SK-N-SH treated with all-trans-retinoic acid at 6 μM for 48 hours (cell line): ENCODE measurements around the gene EPHB6.

Experiments used
- ATAC-seq: fragments of 200-7000 bp; cut with Tn5 transposase; 3 replicates; pipeline ENCODE4 v1.9.1; 2020; ENCODE audit warnings: mild to moderate bottlenecking, moderate library complexity
- ARNTL ChIP-seq: fragments of 450-650 bp; formaldehyde crosslinking; IDR thresholded peaks from 2 replicates; pipeline ENCODE4 v1.5.0; 2020; ENCODE audit warnings: low read depth, mild to moderate bottlenecking, moderate library complexity, borderline replicate concordance
- BACH2 ChIP-seq: fragments of 250-450 bp; sonication (Bioruptor Pico); IDR thresholded peaks from 2 replicates; pipeline ENCODE4 v1.9.0; 2021; ENCODE audit warnings: mild to moderate bottlenecking, borderline replicate concordance
- CREB5 ChIP-seq: fragments of 250-450 bp; sonication (Bioruptor Pico); IDR thresholded peaks from 2 replicates; pipeline ENCODE4 v1.5.1; 2020; ENCODE audit warnings: low read depth, mild to moderate bottlenecking, moderate library complexity
- CSDC2 ChIP-seq: fragments of 250-450 bp; sonication (Bioruptor Pico); IDR thresholded peaks from 2 replicates; pipeline ENCODE4 v1.5.0; 2020; ENCODE audit warnings: mild to moderate bottlenecking, moderate library complexity
- CSRNP3 ChIP-seq: fragments of 250-450 bp; sonication (Bioruptor Pico); IDR thresholded peaks from 2 replicates; pipeline ENCODE4 v1.5.1; 2021; ENCODE audit warnings: mild to moderate bottlenecking, moderate library complexity
- ESRRG ChIP-seq: fragments of 250-450 bp; sonication (Bioruptor Pico); IDR thresholded peaks from 2 replicates; pipeline ENCODE4 v1.6.1; 2021; ENCODE audit warnings: mild to moderate bottlenecking
- GLIS3 ChIP-seq: fragments of 250-450 bp; sonication (Bioruptor Pico); IDR thresholded peaks from 2 replicates; pipeline ENCODE4 v1.5.0; 2020; ENCODE audit warnings: mild to moderate bottlenecking, moderate library complexity
- ISL1 ChIP-seq: fragments of 250-450 bp; sonication (Bioruptor Pico); IDR thresholded peaks from 2 replicates; pipeline ENCODE4 v2.1.2; 2022; ENCODE audit warnings: mild to moderate bottlenecking, moderate library complexity
- OSR1 ChIP-seq: fragments of 250-450 bp; sonication (Bioruptor Pico); IDR thresholded peaks from 2 replicates; pipeline ENCODE4 v1.8.0; 2022; ENCODE audit warnings: moderate library complexity, mild to moderate bottlenecking, inconsistent platforms
- PATZ1 ChIP-seq: fragments of 250-450 bp; sonication (Bioruptor Pico); IDR thresholded peaks from 2 replicates; pipeline ENCODE4 v1.8.0; 2020; ENCODE audit warnings: mild to moderate bottlenecking, moderate library complexity, borderline replicate concordance
- PPARA ChIP-seq: fragments of 250-450 bp; sonication (Bioruptor Pico); IDR thresholded peaks from 2 replicates; pipeline ENCODE4 v1.5.0; 2020; ENCODE audit warnings: mild to moderate bottlenecking, borderline replicate concordance
- RARB ChIP-seq: fragments of 250-450 bp; sonication (Bioruptor Pico); IDR thresholded peaks from 2 replicates; pipeline ENCODE4 v1.8.0; 2021; ENCODE audit warnings: mild to moderate bottlenecking, moderate library complexity
- SNAI2 ChIP-seq: fragments of 250-450 bp; sonication (Bioruptor Pico); IDR thresholded peaks from 2 replicates; pipeline ENCODE4 v1.5.0; 2020; ENCODE audit warnings: mild to moderate bottlenecking, moderate library complexity
- TCF4 ChIP-seq: fragments of 250-450 bp; sonication (Bioruptor Pico); IDR thresholded peaks from 2 replicates; pipeline ENCODE4 v1.8.0; 2021; ENCODE audit warnings: mild to moderate bottlenecking, moderate library complexity, borderline replicate concordance
- TOX ChIP-seq: fragments of 250-450 bp; sonication (Bioruptor Pico); IDR thresholded peaks from 2 replicates; pipeline ENCODE4 v1.8.0; 2021; ENCODE audit warnings: mild to moderate bottlenecking, moderate library complexity, borderline replicate concordance
- ZC3H10 ChIP-seq: fragments of 250-450 bp; sonication (Bioruptor Pico); IDR thresholded peaks from 2 replicates; pipeline ENCODE4 v1.5.1; 2021; ENCODE audit warnings: mild to moderate bottlenecking, moderate library complexity
- ZFP3 ChIP-seq: fragments of 250-450 bp; sonication (Bioruptor Pico); IDR thresholded peaks from 2 replicates; pipeline ENCODE4 v1.5.0; 2020; ENCODE audit warnings: mild to moderate bottlenecking, moderate library complexity
- ZFP30 ChIP-seq: fragments of 450-650 bp; formaldehyde crosslinking; IDR thresholded peaks from 2 replicates; pipeline ENCODE4 v1.5.0; 2022; ENCODE audit warnings: mild to moderate bottlenecking, moderate library complexity
- ZNF565 ChIP-seq: fragments of 450-650 bp; formaldehyde crosslinking; conservative IDR thresholded peaks from 2 replicates; pipeline ENCODE4 v1.5.0; 2020; ENCODE audit warnings: low read depth, mild to moderate bottlenecking, moderate library complexity
- ZNF70 ChIP-seq: fragments of 450-650 bp; formaldehyde crosslinking; IDR thresholded peaks from 2 replicates; pipeline ENCODE4 v1.5.0; 2020; ENCODE audit warnings: mild to moderate bottlenecking, moderate library complexity
- ZNF8 ChIP-seq: fragments of 450-650 bp; formaldehyde crosslinking; IDR thresholded peaks from 2 replicates; pipeline ENCODE4 v1.5.0; 2020; ENCODE audit warnings: mild to moderate bottlenecking, moderate library complexity

The EPHB6 gene

GRCh38 chr7:142808802-142809583, 45.9 kb upstream of the EPHB6 start:
- ATAC-seq, result no peak
- TF ChIP-seq CSRNP3 (CRISPR knock-in tag) (no peak), ZFP30 (no peak), ISL1 (no peak), ZNF565 (CRISPR knock-in tag) (no peak), TCF4 (CRISPR knock-in tag) (no peak), SNAI2 (CRISPR knock-in tag) (no peak), CREB5 (CRISPR knock-in tag) (no peak), CSDC2 (no peak), RARB (CRISPR knock-in tag) (no peak), PATZ1 (CRISPR knock-in tag) (no peak), OSR1 (CRISPR knock-in tag) (no peak), ZFP3 (CRISPR knock-in tag) (no peak), GLIS3 (CRISPR knock-in tag) (no peak), PPARA (CRISPR knock-in tag) (no peak)
- TF ChIP-seq, all 23 proteins: peak for 0

DNA sequence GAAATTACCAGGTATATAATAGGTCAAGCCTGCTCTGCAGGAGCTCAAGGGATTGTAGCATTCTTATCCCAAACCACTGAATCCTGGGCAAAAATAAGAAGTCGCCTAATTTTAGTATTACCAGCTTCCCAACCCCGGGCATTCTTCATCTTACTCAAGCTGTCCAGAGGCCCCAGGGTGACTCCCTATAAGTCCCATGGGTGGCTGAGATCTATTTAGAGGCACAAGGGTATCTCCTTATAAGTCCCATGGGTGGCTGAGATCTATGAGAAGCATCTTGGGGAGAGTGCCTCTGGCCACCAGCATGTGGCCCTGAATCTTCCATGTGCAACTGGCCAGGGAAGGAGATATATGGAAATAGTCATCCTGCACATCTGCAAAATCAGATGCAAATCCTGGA, 45.2 kb upstream of the EPHB6 start:
- TF ChIP-seq TCF4 (CRISPR knock-in tag) (no peak), ZNF70 (CRISPR knock-in tag) (no peak), OSR1 (CRISPR knock-in tag) (no peak), ZNF8 (CRISPR knock-in tag) (no peak), CREB5 (CRISPR knock-in tag) (no peak), CSRNP3 (CRISPR knock-in tag) (no peak), ESRRG (no peak), ZC3H10 (no peak), ARNTL (no peak), BACH2 (CRISPR knock-in tag) (no peak), ISL1 (no peak), GLIS3 (CRISPR knock-in tag) (no peak), SNAI2 (CRISPR knock-in tag) (no peak), ZFP30 (no peak), PATZ1 (CRISPR knock-in tag) (no peak), TOX (no peak)
- TF ChIP-seq, all 23 proteins: peak for 0
- ATAC-seq, result no peak
